ENCODE measurements around the gene GOLGA6L26. TPM values are rescaled to one million over a fixed set of nuclear protein-coding genes. Genes with fewer than 3 reads are reported as not detected.

GOLGA6L26 gene
- total RNA-seq, 1 donor from 2014 or later = not detected

Small RNA genes within 50 kb of the gene (small RNA-seq; reads per million reads assigned to genes)
- not detected for gene RN7SL536P

Other genes starting within 250 kb of the GOLGA6L26 start
- gene GOLGA6L1, start 197.4 kb downstream of the GOLGA6L26 start, total RNA-seq = not detected
- gene GOLGA8S, start 20.6 kb upstream of the GOLGA6L26 start, total RNA-seq = not detected
- not detected for gene GOLGA6L2, start 113.0 kb upstream of the GOLGA6L26 start, total RNA-seq
- gene MKRN3, start 231.5 kb upstream of the GOLGA6L26 start, total RNA-seq = 18.3 TPM

Measured in frontal cortex (tissue), 1 donor.